Neuronal stem cell (in vitro differentiated cells): Measurements from ENCODE around the gene ACOXL.

Experiments
- DNase-seq: peaks from one replicate; pipeline ENCODE4 v3.0.0-alpha.2; 2013; ENCODE audit warnings: low spot score
- H2AFZ ChIP-seq: one replicate; pipeline ENCODE4 v1.6.1; 2013; ENCODE audit warnings: mild to moderate bottlenecking, low read length, inconsistent platforms
- H2AK5ac ChIP-seq: 2 replicates; pipeline ENCODE4 v1.6.1; 2013; ENCODE audit warnings: low read depth, mild to moderate bottlenecking, inconsistent platforms, low read length, moderate library complexity, mixed read lengths
- H2BK120ac ChIP-seq: 2 replicates; pipeline ENCODE4 v1.6.1; 2013; ENCODE audit warnings: low read depth, mild to moderate bottlenecking, inconsistent platforms, low read length, moderate library complexity, mixed read lengths
- H2BK12ac ChIP-seq: one replicate; pipeline ENCODE4 v1.6.1; 2013; ENCODE audit warnings: low read length, inconsistent platforms
- H2BK15ac ChIP-seq: 2 replicates; pipeline ENCODE4 v1.6.1; 2013; ENCODE audit warnings: mild to moderate bottlenecking, low read length, inconsistent platforms, mixed read lengths
- H2BK5ac ChIP-seq: one replicate; pipeline ENCODE4 v1.6.1; 2013; ENCODE audit warnings: inconsistent platforms, mild to moderate bottlenecking, low read length, moderate library complexity
- H3K14ac ChIP-seq: one replicate; pipeline ENCODE4 v1.6.1; 2013; ENCODE audit warnings: low read length, inconsistent platforms
- H3K18ac ChIP-seq: 2 replicates; pipeline ENCODE4 v1.6.1; 2013; ENCODE audit warnings: low read length, inconsistent platforms
- H3K23ac ChIP-seq: 2 replicates; pipeline ENCODE4 v1.6.1; 2013; ENCODE audit warnings: low read depth, mild to moderate bottlenecking, mixed read lengths, low read length, inconsistent platforms; ENCODE audit not compliant: poor library complexity
- H3K27ac ChIP-seq: replicated peaks from 3 replicates; pipeline ENCODE4 v1.5.1; 2013; ENCODE audit warnings: low read length, inconsistent platforms
- H3K27me3 ChIP-seq, 3 experiments: 2 replicates each; pipeline ENCODE4 v1.6.1; 2013; ENCODE audit warnings: low read length in 3 of 3, mild to moderate bottlenecking in 2 of 3, inconsistent platforms in 1 of 3, low read depth in 1 of 3, mixed read lengths in 1 of 3, moderate library complexity in 1 of 3; ENCODE audit not compliant: control insufficient read depth in 3 of 3, insufficient read depth in 3 of 3
- H3K36me3 ChIP-seq, 2 donors: replicated peaks in 1 of 2; 2 replicates each; pipeline ENCODE4 v1.6.1; 2013; ENCODE audit warnings: low read length in 2 of 2; ENCODE audit not compliant: control insufficient read depth in 2 of 2, insufficient read depth in 2 of 2
- H3K4ac ChIP-seq: 2 replicates; pipeline ENCODE4 v1.6.1; 2013; ENCODE audit warnings: inconsistent platforms, mild to moderate bottlenecking, low read length, moderate library complexity
- H3K4me1 ChIP-seq, 2 donors: 1 replicate in 1 of 2; 2 replicates in 1 of 2; pipeline ENCODE4 v1.6.1; 2013; ENCODE audit warnings: low read length in 2 of 2, low read depth in 1 of 2; ENCODE audit not compliant: control insufficient read depth in 2 of 2, insufficient read depth in 1 of 2
- H3K4me2 ChIP-seq: one replicate; pipeline ENCODE4 v1.6.1; 2013; ENCODE audit warnings: mild to moderate bottlenecking, low read length, inconsistent platforms; ENCODE audit not compliant: insufficient read depth, poor library complexity, severe bottlenecking
- H3K4me3 ChIP-seq, 2 donors: 2 replicates each; pipeline ENCODE4 v1.5.1; 2013; ENCODE audit warnings: low read length in 2 of 2, mild to moderate bottlenecking in 2 of 2, inconsistent platforms in 1 of 2, moderate library complexity in 1 of 2
- H3K79me1 ChIP-seq: one replicate; pipeline ENCODE4 v1.6.1; 2013; ENCODE audit warnings: low read depth, mild to moderate bottlenecking, inconsistent platforms, low read length, moderate library complexity
- H3K9ac ChIP-seq: one replicate; pipeline ENCODE4 v1.6.1; 2013; ENCODE audit warnings: mild to moderate bottlenecking, low read depth, low read length, inconsistent platforms; ENCODE audit not compliant: poor library complexity
- H3K9me3 ChIP-seq, 2 donors: replicated peaks in 1 of 2; 2 replicates each; pipeline versions ENCODE3 to v1.6.1; 2013; ENCODE audit warnings: low read length in 2 of 2, mild to moderate bottlenecking in 2 of 2, inconsistent platforms in 1 of 2, low read depth in 1 of 2, mixed read lengths in 1 of 2, moderate library complexity in 1 of 2; ENCODE audit not compliant: control insufficient read depth in 2 of 2, insufficient read depth in 1 of 2
- H4K8ac ChIP-seq: one replicate; pipeline ENCODE4 v1.6.1; 2013; ENCODE audit warnings: low read depth, mild to moderate bottlenecking, inconsistent platforms, low read length, moderate library complexity
- H4K91ac ChIP-seq: one replicate; pipeline ENCODE4 v1.6.1; 2013; ENCODE audit warnings: low read length, low read depth, mild to moderate bottlenecking, inconsistent platforms; ENCODE audit not compliant: poor library complexity
- WGBS, 2 donors: extraction: QIAGEN DNeasy Blood & Tissue Kit; methylation state at CpG; one replicate each; pipeline ENCODE4 v1.1.7; 2013; ENCODE audit warnings: missing lambda C conversion rate in 2 of 2, mixed read lengths in 1 of 2; ENCODE audit not compliant: insufficient read length in 2 of 2, insufficient replicate concordance in 1 of 2; ENCODE audit errors: extremely low coverage in 2 of 2; 5-methylcytosine and 5-hydroxymethylcytosine counted together

ACOXL gene

GRCh38 chr2:111055735-111056134, 323.4 kb downstream of the ACOXL start:
- Histone ChIP-seq H3K36me3 (no peaks in the 10 kb centered on the region), H3K23ac (no peak overlapping the region), H3K4me3 (no peak overlapping the region), H4K91ac (no peak overlapping the region), H3K18ac (no peak overlapping the region), H2BK5ac (no peak overlapping the region), H4K8ac (no peak overlapping the region), H3K4ac (no peak overlapping the region), H3K4me1 (peaks cover 21 to 25% of the 10 kb centered on the region in 2 donors), H3K9ac (no peak overlapping the region), H2BK15ac (peak overlapping the region; percentile 3), H3K27ac (peak overlapping the region; percentile 97), H3K4me2 (no peak overlapping the region), H3K14ac (no peak overlapping the region), H3K9me3 (peaks cover 4% of the 10 kb centered on the region in 2 donors), H3K79me1 (no peaks in the 10 kb centered on the region), H2BK12ac (no peak overlapping the region), H2AK5ac (peak overlapping the region; percentile 17), H2AFZ (no peak overlapping the region), H2BK120ac (no peak overlapping the region), H3K27me3 (no peaks in the 10 kb centered on the region)
- DNase-seq: no peak
- WGBS, 2 donors: no CpG with 5 or more reads among the region's 2 CpGs

GRCh38 chr2:111057045-111057444, 324.7 kb downstream of the ACOXL start:
- Histone ChIP-seq H3K4me2 (no peak overlapping the region), H3K14ac (no peak overlapping the region), H3K9ac (no peak overlapping the region), H3K18ac (no peak overlapping the region), H3K4ac (peak overlapping the region; percentile 19), H3K4me3 (no peak overlapping the region), H2BK15ac (no peak overlapping the region), H2AFZ (no peak overlapping the region), H2AK5ac (no peak overlapping the region), H3K79me1 (no peaks in the 10 kb centered on the region), H3K27ac (no peak overlapping the region), H3K23ac (no peak overlapping the region), H3K27me3 (no peaks in the 10 kb centered on the region), H3K4me1 (peaks cover 21 to 25% of the 10 kb centered on the region in 2 donors), H2BK5ac (no peak overlapping the region), H2BK120ac (no peak overlapping the region), H3K36me3 (no peaks in the 10 kb centered on the region), H2BK12ac (peak overlapping the region; percentile 67), H4K8ac (no peak overlapping the region), H4K91ac (no peak overlapping the region), H3K9me3 (peaks cover 4 to 5% of the 10 kb centered on the region in 2 donors)
- no peak for DNase-seq
- no CpG with 5 or more reads among the region's 5 CpGs for WGBS, 2 donors

GRCh38 chr2:111057721-111058120, 325.3 kb downstream of the ACOXL start:
- DNase-seq: no peak
- Histone ChIP-seq H3K27ac (no peak overlapping the region), H2BK5ac (no peak overlapping the region), H2BK15ac (no peak overlapping the region), H3K9ac (no peak overlapping the region), H3K23ac (no peak overlapping the region), H3K4me3 (no peak overlapping the region), H3K4ac (no peak overlapping the region), H4K8ac (no peak overlapping the region), H3K79me1 (no peaks in the 10 kb centered on the region), H3K18ac (no peak overlapping the region), H2AFZ (no peak overlapping the region), H2BK12ac (no peak overlapping the region), H4K91ac (no peak overlapping the region), H2AK5ac (no peak overlapping the region), H3K14ac (no peak overlapping the region), H2BK120ac (no peak overlapping the region), H3K9me3 (peaks cover 4 to 5% of the 10 kb centered on the region in 2 donors), H3K36me3 (no peaks in the 10 kb centered on the region), H3K4me1 (peaks cover 21 to 25% of the 10 kb centered on the region in 2 donors), H3K27me3 (no peaks in the 10 kb centered on the region), H3K4me2 (no peak overlapping the region)
- WGBS, 2 donors: no CpG with 5 or more reads among the region's 9 CpGs

- no peak overlapping the region for H4K8ac ChIP-seq
- no peak overlapping the region for H3K9ac ChIP-seq
- no peak overlapping the region for H3K23ac ChIP-seq
- H3K4ac ChIP-seq: no peak overlapping the region
- H2AK5ac ChIP-seq: no peak overlapping the region
- no peaks in the 10 kb centered on the region for H3K79me1 ChIP-seq
- no peak overlapping the region for H3K27ac ChIP-seq
- H3K27me3 ChIP-seq: no peaks in the 10 kb centered on the region
- H2AFZ ChIP-seq: no peak overlapping the region
- no peak for DNase-seq
- WGBS, 2 donors: no CpG with 5 or more reads among the region's 5 CpGs
- H3K18ac ChIP-seq: no peak overlapping the region
- H3K4me1 ChIP-seq: peaks cover 21 to 25% of the 10 kb centered on the region in 2 donors
- H2BK120ac ChIP-seq: no peak overlapping the region
- no peak overlapping the region for H4K91ac ChIP-seq
- no peak overlapping the region for H2BK15ac ChIP-seq
- H2BK12ac ChIP-seq: no peak overlapping the region
- H3K9me3 ChIP-seq: peaks cover 4 to 5% of the 10 kb centered on the region in 2 donors
- H3K14ac ChIP-seq: no peak overlapping the region
- no peak overlapping the region for H3K4me3 ChIP-seq
- no peaks in the 10 kb centered on the region for H3K36me3 ChIP-seq
- no peak overlapping the region for H2BK5ac ChIP-seq
- no peak overlapping the region for H3K4me2 ChIP-seq
Observed at GRCh38 chr2:111058264-111058663, 325.9 kb downstream of the ACOXL start.
